Measurements from ENCODE around the gene GRAMD4. TPM values are rescaled to one million over a fixed set of nuclear protein-coding genes. Genes with fewer than 3 reads are reported as not detected.

The GRAMD4 gene
- total RNA-seq, 4 donors from 2014 or later, result 5.6 to 37.0 (median 15.2) TPM

DNA sequence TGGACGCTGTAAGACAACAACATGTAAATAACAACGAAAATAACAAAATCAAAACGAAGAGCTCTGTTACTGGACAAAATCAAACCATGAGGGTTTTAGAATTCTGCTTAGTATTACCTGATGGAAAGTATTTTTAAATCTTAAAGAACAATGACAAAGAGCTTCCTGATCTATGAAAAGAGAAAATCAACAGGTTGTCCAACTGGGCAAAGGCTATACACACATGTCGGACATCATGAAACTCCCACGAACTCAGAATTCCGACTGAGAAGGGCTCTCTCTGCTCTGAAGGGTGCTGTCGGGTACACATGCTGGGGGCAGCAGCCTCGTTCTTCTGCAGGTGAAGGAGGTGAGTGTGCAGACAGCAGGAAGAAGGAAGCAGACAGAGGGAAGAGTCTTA lies 92.1 kb downstream of the GRAMD4 start:
- Histone ChIP-seq H3K4me1 (no peaks in the 10 kb centered on the region), H3K9me3 (no peaks in the 10 kb centered on the region), H3K27ac (no peak overlapping the region), H3K36me3 (no peaks in the 10 kb centered on the region), H3K4me3 (no peak overlapping the region), H3K27me3 (no peaks in the 10 kb centered on the region)
- TF ChIP-seq, protein P1, sequence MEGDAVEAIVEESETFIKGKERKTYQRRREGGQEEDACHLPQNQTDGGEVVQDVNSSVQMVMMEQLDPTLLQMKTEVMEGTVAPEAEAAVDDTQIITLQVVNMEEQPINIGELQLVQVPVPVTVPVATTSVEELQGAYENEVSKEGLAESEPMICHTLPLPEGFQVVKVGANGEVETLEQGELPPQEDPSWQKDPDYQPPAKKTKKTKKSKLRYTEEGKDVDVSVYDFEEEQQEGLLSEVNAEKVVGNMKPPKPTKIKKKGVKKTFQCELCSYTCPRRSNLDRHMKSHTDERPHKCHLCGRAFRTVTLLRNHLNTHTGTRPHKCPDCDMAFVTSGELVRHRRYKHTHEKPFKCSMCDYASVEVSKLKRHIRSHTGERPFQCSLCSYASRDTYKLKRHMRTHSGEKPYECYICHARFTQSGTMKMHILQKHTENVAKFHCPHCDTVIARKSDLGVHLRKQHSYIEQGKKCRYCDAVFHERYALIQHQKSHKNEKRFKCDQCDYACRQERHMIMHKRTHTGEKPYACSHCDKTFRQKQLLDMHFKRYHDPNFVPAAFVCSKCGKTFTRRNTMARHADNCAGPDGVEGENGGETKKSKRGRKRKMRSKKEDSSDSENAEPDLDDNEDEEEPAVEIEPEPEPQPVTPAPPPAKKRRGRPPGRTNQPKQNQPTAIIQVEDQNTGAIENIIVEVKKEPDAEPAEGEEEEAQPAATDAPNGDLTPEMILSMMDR (IDR thresholded peaks at IDR 0.05), result no peak
- TF ChIP-seq POLR2A (IDR thresholded peaks at IDR 0.05), result no peak
- intact Hi-C loops (cut with DNase I; ENCODE audit: low total_unique reads), result no loop called here
- DNase-seq, result no peak

DNA sequence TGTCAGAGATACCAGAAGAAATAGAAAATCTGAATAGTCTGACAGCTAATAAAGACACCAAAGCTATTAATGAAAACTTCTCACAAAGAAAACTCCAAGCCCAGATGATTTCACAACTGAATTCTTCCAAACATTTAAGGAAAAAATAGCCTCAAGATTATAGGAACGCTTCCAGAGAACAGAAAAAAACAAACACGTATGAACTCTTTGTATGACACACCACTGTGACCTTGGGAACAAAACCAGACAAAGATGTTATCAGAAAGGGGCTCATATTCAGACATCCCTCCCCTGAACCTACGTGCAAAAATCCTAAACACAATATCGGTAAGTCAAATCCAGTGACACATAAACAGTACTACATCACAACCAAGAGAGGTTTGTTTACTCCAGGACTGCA lies 94.4 kb downstream of the GRAMD4 start:
- no peak for DNase-seq
- TF ChIP-seq, protein P1 (IDR thresholded peaks at IDR 0.05), result no peak
- TF ChIP-seq POLR2A (IDR thresholded peaks at IDR 0.05), result no peak
- no peaks in the 10 kb centered on the region for H3K27me3 ChIP-seq
- H3K9me3 ChIP-seq, result no peaks in the 10 kb centered on the region
- H3K4me1 ChIP-seq, result no peaks in the 10 kb centered on the region
- peak overlapping the region; percentile 3 to 50 for H3K27ac ChIP-seq
- intact Hi-C loops (cut with DNase I; ENCODE audit: low total_unique reads), result no loop called here
- H3K36me3 ChIP-seq, result no peaks in the 10 kb centered on the region
- no peak overlapping the region for H3K4me3 ChIP-seq

DNA sequence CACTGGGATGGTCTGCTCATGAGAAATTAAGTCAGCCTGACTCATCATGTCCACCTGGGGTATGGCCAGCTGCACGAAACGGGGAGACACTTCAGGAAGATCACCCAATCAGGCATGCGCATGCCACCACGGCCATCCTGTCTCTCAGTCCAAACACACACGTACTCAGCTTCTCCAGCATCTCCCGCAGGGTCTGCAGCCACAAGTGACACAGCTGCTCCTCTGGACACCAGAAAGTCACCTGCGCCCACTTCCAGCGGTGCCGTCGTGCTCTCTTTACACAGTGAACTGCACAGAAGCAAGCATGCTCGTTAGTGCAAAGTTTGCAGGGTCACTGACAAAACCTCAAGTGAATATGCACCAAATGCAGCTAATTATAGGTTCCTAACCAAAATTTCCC lies 99.7 kb downstream of the GRAMD4 start:
- Histone ChIP-seq H3K27ac (no peak overlapping the region), H3K4me3 (no peak overlapping the region), H3K27me3 (no peaks in the 10 kb centered on the region), H3K36me3 (no peaks in the 10 kb centered on the region), H3K9me3 (no peaks in the 10 kb centered on the region), H3K4me1 (no peaks in the 10 kb centered on the region)
- no peak for TF ChIP-seq POLR2A (IDR thresholded peaks at IDR 0.05)
- TF ChIP-seq, protein P1 (IDR thresholded peaks at IDR 0.05), result no peak
- intact Hi-C loops (cut with DNase I; ENCODE audit: low total_unique reads), result no loop called here
- DNase-seq, result no peak

DNA sequence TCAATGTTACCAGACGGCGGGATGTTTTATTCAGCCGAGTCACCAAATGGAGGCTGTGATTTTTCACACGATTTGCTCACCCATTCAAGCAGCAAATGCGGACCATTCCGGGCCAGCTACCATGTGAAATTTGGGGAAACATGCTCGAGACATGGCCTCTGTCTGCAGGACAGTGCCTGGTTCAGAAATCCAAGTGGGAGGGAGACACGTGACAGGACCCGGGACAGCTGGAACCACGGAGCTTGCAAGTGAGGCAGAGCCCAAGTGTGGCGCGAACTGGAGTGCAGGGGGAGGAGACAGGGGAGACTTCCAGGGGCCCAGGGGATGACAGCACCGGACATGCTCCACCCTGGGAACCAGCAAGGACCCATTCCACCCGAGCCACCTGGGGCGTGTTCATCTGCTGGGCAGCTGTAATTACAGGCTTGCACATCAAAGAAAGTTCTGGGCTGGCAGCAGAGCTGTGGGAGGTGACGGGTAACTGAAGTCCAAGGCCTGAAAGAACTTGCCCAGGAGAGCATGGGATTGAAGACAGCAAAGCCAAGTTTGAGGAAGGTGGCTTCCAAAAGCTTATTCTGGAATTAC lies 101.4 kb downstream of the GRAMD4 start:
- no peak for DNase-seq
- no peaks in the 10 kb centered on the region for H3K36me3 ChIP-seq
- peaks cover 0 to 5% of the 10 kb centered on the region in 2 donors for H3K4me1 ChIP-seq
- TF ChIP-seq POLR2A (IDR thresholded peaks at IDR 0.05), result no peak
- TF ChIP-seq, protein P1 (IDR thresholded peaks at IDR 0.05), result no peak
- H3K9me3 ChIP-seq, result no peaks in the 10 kb centered on the region
- intact Hi-C loops (cut with DNase I; ENCODE audit: low total_unique reads), result no loop called here
- no peak overlapping the region for H3K27ac ChIP-seq
- no peak overlapping the region for H3K4me3 ChIP-seq
- no peaks in the 10 kb centered on the region for H3K27me3 ChIP-seq

DNA sequence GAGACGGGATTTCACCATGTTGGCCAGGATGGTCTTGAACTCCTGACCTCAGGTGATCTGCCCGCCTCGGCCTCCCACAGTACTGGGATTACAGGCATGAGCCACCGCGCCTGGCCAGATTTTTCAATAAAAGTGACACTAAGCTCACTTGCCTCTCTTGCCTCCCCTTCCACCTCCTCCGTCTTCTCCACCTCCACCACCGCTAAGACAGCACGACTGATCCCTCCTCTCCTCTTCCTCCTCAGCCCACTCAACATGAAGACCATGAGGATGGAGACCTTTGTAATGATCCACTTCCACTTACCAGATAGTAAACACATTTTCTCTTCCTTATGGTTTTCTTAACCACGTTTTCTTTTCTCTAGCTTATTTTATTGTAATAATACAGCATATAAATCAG lies 103.7 kb downstream of the GRAMD4 start:
- no peak for TF ChIP-seq POLR2A (IDR thresholded peaks at IDR 0.05)
- TF ChIP-seq, protein P1 (IDR thresholded peaks at IDR 0.05), result no peak
- H3K36me3 ChIP-seq, result no peaks in the 10 kb centered on the region
- DNase-seq, result no peak
- H3K4me3 ChIP-seq, result no peak overlapping the region
- H3K9me3 ChIP-seq, result no peaks in the 10 kb centered on the region
- intact Hi-C loops (cut with DNase I; ENCODE audit: low total_unique reads), result no loop called here
- H3K4me1 ChIP-seq, result peaks cover 0 to 8% of the 10 kb centered on the region in 2 donors
- no peak overlapping the region for H3K27ac ChIP-seq
- H3K27me3 ChIP-seq, result no peaks in the 10 kb centered on the region

All from uterus (tissue), 4 donors.